ENCODE results near the gene COPS2.

DNA sequence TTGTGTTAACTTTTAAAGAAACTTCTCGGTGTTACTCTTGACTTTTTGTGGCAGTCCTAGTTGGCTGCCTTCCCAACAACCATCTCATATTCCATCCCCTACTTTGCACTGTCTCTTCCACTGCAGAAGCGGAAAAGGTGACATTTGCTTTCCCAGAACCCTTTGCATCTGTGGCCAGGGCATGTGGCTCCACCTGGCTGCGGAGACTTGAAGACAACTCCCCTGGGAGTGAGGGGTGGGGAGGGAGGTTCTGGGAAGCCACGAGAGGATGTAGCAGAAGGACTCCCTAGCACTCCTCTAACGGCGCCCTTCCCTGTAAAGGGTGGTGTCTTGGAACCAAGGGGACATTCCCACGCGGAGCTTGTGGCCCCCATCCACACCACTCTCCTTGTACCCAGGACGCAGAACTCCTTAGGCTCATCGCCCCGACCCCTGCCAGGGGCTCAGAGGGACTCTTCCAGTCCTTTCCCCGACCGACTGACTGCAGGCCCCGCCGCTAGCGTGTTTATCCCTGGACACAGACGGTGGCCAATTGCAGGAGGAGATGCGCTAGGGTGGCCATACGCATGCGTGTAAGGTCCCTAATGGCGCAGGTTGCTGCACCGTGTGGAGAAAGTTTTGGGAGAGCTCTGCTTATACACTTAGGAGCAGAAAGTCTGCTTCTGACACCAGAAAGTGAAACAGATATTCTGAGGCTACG is 75.9 kb downstream of the COPS2 start:
- TF ChIP-seq, protein P1, sequence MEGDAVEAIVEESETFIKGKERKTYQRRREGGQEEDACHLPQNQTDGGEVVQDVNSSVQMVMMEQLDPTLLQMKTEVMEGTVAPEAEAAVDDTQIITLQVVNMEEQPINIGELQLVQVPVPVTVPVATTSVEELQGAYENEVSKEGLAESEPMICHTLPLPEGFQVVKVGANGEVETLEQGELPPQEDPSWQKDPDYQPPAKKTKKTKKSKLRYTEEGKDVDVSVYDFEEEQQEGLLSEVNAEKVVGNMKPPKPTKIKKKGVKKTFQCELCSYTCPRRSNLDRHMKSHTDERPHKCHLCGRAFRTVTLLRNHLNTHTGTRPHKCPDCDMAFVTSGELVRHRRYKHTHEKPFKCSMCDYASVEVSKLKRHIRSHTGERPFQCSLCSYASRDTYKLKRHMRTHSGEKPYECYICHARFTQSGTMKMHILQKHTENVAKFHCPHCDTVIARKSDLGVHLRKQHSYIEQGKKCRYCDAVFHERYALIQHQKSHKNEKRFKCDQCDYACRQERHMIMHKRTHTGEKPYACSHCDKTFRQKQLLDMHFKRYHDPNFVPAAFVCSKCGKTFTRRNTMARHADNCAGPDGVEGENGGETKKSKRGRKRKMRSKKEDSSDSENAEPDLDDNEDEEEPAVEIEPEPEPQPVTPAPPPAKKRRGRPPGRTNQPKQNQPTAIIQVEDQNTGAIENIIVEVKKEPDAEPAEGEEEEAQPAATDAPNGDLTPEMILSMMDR (IDR thresholded peaks at IDR 0.05), result no peak
- TF ChIP-seq POLR2A (IDR thresholded peaks at IDR 0.05; ENCODE audit: low read depth) (no peak), POLR2AphosphoS5 (IDR thresholded peaks at IDR 0.05) (no peak), EP300 (IDR thresholded peaks at IDR 0.05) (no peak)
